GM21529 (cell line): ENCODE data around the gene RPL18A.
"Not testable (repeated sequence)": the region's sequence is repeated elsewhere in the genome, so short reads cannot be mapped to it uniquely, and the experiment has no call there.

Experiments
- ATAC-seq: cut with Tn5 transposase; IDR thresholded peaks from one replicate; pipeline ENCODE4 v1.9.1; 2021; ENCODE audit not compliant: unreplicated experiment

The RPL18A gene

DNA sequence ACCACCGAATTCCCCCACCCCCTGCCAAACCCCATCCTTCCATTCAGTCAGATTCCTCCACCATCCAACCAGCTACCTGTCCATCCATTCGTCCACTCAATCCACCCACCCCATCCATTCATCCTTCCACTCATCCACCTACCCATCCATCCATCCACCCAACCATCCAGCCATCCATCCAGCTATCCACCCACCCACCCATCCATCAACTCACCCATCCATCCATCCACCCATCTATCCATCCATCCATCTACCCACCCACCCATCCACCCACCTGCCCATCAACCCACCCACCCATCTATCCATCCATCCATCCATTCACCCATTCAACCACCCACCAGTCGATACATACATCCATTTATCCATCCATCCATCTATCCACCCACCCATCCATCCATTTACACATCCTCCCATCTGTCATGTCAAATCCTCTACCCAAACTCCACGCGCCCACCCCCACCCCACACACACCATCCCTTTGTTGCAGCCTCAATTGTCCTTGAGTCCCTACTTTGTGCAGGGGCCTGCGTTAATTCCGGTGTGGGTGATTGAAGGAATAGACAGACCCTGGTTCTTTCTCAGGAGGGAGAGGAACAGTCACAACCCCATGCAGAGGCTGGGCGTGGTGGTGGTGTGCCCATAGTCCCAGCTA is 6.7 kb downstream of the RPL18A start:
- ATAC-seq: no peak

- ATAC-seq: no peak
These were observed 7.3 kb downstream of the RPL18A start for GRCh38 chr19:17866964-17867486.

DNA sequence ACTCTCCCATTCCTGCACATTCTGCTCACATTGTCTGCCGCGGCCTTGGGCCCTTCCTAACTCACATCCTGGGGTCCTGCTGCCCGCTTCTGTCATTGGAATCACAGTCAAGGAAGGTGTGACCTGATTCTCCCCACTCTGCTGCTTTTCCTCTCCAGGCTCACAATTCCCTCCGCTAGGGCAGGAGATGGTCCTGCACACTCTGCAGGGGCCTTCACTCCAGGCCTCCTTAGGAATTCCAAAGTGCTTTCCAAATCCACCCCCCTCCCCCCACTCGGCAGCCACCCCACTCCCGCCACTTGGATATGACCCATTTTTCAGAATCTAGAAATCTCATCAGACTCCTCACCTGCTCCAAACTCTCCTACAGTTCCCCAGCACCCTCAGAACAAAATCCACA is 9.0 kb downstream of the RPL18A start:
- no peak for ATAC-seq

GRCh38 chr19:17869114-17869608 is 9.5 kb downstream of the RPL18A start:
- ATAC-seq: no peak

- no peak for ATAC-seq
These were observed 11.5 kb downstream of the RPL18A start for GRCh38 chr19:17871032-17871877.

DNA sequence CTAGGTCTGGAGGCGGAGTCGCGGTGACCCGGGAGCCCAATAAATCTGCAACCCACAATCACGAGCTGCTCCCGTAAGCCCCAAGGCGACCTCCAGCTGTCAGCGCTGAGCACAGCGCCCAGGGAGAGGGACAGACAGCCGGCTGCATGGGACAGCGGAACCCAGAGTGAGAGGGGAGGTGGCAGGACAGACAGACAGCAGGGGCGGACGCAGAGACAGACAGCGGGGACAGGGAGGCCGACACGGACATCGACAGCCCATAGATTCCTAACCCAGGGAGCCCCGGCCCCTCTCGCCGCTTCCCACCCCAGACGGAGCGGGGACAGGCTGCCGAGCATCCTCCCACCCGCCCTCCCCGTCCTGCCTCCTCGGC is 12.2 kb downstream of the RPL18A start, which contains the start of gene SLC5A5:
SLC5A5 (plus strand) TSS at position 68 of the 373 bp plus-strand sequence. CDS start 375 bp downstream, outside the sequence.
- ATAC-seq: no peak

DNA sequence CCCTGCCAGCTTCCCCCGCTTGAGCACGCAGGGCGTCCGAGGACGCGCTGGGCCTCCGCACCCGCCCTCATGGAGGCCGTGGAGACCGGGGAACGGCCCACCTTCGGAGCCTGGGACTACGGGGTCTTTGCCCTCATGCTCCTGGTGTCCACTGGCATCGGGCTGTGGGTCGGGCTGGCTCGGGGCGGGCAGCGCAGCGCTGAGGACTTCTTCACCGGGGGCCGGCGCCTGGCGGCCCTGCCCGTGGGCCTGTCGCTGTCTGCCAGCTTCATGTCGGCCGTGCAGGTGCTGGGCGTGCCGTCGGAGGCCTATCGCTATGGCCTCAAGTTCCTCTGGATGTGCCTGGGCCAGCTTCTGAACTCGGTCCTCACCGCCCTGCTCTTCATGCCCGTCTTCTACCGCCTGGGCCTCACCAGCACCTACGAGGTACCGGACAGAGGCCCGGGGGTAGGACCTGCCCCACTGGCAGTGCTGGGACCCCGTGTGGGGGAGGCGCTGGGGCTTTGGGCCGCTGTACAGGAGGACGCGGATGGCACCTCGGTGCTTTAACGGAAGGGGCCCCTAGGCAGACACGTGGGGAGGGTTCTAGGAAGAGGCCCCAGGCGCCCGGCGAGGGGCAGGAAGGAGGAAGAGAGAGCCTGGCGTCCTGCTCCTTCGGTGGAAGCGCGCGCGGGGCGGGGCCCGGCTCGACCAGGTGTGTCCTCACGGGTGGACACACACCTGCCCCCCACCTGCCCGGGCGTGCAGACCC is 12.7 kb downstream of the RPL18A start:
- ATAC-seq: no peak

DNA sequence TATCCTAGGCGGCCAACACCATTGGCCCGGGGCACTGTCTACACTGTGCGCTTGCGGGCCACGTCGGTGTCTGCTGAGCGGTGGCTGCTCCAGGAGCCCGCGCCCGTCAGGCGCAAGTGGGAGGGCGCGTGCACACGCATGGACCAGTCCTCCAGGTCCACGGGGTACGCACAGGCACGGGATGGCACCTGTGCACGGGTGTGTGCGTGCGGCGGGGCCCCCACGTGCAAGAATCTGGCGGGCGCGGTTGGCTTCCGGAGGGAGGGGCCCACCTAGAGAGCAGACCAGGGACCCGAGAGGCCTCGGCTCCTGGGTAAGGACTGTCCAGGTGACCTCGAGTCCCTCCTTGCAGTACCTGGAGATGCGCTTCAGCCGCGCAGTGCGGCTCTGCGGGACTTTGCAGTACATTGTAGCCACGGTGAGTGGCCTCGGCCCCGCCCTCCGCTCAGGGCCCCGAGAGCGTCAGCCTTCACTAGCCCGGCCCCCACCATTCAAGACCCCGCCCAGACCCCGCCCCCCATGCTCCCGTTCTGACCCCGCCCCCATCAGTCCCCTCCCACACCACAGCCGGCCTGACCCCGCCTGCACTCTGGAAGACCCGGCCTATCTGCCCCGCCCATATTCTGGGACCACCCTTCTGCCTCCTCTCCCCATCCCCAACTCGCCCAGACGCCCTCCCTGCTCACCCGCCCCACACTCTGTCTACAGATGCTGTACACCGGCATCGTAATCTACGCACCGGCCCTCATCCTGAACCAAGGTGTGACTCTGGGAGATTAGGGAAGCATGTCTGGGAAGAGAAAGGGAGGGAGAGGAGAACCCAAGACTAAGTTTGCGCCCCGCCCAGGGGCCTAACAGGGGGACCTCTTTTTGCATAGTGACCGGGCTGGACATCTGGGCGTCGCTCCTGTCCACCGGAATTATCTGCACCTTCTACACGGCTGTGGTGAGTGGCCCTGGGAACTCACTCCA is 14.4 kb downstream of the RPL18A start:
- ATAC-seq: no peak

DNA sequence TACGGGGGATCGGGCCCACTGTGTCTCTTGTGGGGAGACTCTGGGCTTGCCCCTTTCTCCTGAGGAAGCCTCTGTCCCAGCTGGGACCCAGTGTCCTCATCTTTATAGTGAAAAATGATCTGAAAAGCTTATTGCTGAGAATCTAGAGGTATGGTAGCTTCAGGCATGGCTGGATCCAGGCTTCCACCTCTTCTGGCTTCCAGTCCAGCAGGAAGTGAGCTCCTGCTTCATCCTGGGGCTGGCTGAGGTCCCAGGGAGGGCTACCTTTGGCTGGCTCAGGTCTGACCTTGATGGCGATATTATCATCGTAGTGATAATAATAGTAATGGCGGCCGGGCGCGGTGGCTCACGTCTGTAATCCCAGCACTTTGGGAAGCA is 15.0 kb downstream of the RPL18A start:
- no peak for ATAC-seq

DNA sequence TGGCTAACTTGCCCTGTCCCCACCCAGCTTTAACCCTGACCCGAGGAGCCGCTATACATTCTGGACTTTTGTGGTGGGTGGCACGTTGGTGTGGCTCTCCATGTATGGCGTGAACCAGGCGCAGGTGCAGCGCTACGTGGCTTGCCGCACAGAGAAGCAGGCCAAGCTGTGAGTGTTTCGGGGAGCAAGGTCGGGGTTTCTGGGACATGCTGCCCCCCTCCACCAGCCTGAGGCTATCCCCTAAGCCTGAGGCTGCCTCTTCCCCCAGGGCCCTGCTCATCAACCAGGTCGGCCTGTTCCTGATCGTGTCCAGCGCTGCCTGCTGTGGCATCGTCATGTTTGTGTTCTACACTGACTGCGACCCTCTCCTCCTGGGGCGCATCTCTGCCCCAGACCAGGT is 18.0 kb downstream of the RPL18A start:
- no peak for ATAC-seq

DNA sequence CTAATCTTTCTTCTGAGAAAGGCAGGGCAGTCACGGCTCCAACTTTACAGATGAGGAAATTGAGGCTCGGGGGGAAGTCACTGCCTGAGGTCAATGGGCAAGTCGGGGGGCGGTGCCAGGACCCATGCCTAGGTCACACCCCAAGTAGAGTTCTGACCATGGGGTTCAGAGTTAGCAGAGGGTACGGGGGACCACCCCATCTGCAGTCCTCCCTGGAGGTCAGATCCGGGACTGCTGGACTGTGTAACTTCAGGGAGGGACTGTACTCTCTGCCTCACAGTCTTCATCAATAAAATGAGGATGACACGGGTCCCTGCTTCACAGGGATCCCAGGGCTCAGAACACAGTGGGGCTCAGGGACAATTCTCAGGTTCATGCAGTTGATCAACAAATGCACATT is 19.8 kb downstream of the RPL18A start:
- ATAC-seq: no peak

GRCh38 chr19:17881701-17882100 is 22.0 kb downstream of the RPL18A start:
- ATAC-seq: no peak

DNA sequence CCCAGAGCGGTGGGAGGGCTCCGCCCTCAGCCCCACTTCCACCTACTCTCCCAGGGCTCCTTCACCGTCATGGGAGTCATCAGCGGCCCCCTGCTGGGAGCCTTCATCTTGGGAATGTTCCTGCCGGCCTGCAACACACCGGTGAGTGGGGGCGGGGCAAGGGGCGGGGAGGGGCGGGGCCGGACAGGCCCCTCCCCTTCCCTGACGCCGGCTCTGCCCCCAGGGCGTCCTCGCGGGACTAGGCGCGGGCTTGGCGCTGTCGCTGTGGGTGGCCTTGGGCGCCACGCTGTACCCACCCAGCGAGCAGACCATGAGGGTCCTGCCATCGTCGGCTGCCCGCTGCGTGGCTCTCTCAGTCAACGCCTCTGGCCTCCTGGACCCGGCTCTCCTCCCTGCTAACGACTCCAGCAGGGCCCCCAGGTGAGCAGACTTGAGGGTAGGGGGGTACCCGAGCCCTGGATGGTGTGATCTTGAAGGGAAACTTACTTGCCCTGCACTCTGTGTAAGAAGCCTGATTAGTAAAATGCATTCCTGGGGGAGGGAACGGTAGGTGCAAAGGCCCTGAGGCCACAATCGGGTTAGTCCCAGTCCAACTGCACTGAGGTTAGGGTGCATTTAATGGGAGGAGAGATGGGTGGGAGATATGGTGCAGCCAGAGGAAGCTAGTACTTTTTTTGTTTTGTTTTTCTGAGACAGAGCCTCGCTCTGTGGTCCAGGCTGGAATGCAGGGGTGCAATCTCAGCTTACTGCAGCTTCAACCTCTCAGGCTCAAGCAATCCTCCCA is 24.1 kb downstream of the RPL18A start:
- no peak for ATAC-seq

GRCh38 chr19:17886515-17886914 is 26.8 kb downstream of the RPL18A start:
- ATAC-seq: no peak

- ATAC-seq: not testable (repeated sequence)
These were observed 27.5 kb downstream of the RPL18A start for GRCh38 chr19:17887221-17887620.

- no peak for ATAC-seq
These were observed 28.6 kb downstream of the RPL18A start for GRCh38 chr19:17888260-17888659.

DNA sequence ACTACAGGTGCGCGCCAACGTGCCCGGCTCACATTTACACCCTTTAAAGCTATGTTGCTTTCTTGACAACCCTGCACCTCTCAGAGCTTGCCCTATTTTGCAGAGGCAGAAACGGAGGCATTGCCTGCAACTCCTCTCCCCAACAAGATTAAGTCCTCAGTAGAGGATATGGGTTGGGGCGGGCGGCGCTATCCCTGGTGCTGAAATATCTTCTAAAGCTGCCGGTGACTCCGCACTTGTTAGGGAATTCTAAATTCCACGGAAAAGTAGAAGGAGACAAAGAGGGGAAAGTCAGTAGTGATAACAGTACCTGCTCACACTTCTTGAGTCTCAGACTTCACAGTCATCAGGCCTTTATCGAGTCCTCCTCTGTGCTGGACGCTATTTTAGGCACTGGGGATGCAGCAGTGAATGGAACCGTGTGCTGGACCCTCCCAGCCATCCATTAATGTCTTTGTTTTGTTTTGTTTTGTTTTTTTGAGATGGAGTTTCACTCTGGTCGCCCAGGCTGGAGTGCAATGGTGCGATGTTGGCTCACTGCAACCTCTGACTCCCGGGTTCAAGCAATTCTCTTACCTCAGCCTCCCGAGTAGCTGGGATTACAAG is 30.0 kb downstream of the RPL18A start:
- no peak for ATAC-seq

GRCh38 chr19:17893766-17894165 is 34.1 kb downstream of the RPL18A start:
- ATAC-seq: no peak

DNA sequence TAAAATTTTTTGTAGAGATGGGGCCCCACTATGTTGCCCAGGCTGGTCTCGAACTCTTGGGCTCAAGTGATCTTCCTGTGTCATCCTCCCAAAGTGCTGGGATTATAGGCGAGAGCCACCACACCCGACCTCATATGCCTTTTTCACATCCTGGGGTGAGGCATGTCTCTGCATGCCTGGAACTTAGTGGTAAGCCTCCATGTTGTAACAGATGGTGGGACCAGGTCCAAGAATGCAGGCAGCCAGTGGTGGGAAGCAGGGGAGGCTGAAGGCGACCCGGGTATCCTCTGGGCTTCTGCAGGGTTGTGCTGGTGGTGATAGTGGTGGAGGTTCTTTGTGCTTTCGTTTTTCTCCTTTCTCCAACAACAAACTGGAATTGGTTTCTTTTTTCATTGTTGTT is 43.0 kb downstream of the RPL18A start:
- ATAC-seq: no peak
